Measurements from ENCODE around the gene RPUSD4.
A peak's percentile ranks its signal among the peaks of the same experiment; 100 is the strongest.

RPUSD4 gene

DNA sequence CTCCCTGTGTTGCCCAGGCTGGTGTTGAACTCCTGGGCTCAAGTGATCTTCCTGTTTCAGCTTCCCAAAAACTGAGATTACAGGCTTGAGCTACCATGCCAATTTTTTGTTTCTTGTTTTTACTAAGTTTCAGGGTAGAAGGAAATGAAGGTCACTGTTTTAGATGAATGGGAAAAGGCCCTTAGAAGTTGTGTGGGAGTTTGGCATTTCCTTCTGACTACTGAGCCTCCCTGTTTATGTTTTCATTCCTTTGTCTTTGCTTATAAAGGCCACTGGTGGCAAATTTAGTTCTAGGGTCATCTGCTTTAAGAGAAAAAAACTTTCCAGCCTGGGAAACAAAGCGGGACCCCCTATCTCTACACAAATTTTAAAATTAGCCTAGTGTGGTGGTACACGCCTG, 35.2 kb upstream of the RPUSD4 start:
- H3K4me3 ChIP-seq (replicated peaks; ENCODE audit: low read depth, low read length), result no peak overlapping the region
- DNase-seq (ENCODE audit: low read depth), result peak; percentile 80
- TF ChIP-seq, protein P1, sequence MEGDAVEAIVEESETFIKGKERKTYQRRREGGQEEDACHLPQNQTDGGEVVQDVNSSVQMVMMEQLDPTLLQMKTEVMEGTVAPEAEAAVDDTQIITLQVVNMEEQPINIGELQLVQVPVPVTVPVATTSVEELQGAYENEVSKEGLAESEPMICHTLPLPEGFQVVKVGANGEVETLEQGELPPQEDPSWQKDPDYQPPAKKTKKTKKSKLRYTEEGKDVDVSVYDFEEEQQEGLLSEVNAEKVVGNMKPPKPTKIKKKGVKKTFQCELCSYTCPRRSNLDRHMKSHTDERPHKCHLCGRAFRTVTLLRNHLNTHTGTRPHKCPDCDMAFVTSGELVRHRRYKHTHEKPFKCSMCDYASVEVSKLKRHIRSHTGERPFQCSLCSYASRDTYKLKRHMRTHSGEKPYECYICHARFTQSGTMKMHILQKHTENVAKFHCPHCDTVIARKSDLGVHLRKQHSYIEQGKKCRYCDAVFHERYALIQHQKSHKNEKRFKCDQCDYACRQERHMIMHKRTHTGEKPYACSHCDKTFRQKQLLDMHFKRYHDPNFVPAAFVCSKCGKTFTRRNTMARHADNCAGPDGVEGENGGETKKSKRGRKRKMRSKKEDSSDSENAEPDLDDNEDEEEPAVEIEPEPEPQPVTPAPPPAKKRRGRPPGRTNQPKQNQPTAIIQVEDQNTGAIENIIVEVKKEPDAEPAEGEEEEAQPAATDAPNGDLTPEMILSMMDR (IDR thresholded peaks at IDR 0.05; ENCODE audit: low read length, missing control alignments), result no peak

DNA sequence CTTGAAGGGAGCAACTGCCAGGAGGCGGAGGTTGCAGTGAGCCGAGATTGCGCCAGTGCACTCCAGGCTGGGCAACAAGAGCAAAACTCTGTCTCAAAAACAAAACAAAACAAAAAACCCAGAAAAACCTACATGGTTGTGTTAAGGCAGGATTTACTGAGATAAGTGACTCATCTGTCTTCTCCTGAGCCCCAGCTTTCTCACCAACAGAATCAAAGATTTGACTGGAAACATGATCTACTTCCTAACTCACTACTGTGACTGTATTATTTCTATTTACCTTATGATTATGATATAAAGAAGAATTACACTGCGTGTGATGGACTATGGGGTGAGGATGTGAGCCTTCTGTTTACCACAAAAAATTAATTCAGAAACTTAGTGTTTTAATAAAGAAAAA, 21.9 kb upstream of the RPUSD4 start:
- H3K4me3 ChIP-seq (replicated peaks; ENCODE audit: low read depth, low read length), result no peak overlapping the region
- TF ChIP-seq, protein P1 (IDR thresholded peaks at IDR 0.05; ENCODE audit: low read length, missing control alignments), result no peak
- no peak for DNase-seq (ENCODE audit: low read depth)

DNA sequence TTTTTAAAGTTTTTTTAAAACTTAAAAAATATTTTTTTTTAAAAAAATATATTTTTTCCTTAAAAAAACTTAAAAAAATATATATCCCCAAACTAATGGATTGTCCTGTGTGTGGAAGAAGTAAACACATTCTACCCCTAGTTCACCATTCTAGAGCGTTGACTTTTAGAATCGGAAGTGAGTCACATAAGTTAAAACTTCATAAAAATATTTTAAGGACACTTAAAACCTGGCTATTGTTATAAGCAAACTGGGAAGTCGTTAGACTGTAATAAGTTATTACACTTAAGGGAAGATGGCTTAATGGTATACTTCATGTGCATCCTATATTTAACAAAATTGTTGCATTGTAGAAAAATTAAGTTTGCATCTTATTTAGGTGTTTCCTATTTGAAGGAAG, 21.2 kb upstream of the RPUSD4 start:
- H3K4me3 ChIP-seq (replicated peaks; ENCODE audit: low read depth, low read length), result no peak overlapping the region
- TF ChIP-seq, protein P1 (IDR thresholded peaks at IDR 0.05; ENCODE audit: low read length, missing control alignments), result no peak
- DNase-seq (ENCODE audit: low read depth), result no peak

DNA sequence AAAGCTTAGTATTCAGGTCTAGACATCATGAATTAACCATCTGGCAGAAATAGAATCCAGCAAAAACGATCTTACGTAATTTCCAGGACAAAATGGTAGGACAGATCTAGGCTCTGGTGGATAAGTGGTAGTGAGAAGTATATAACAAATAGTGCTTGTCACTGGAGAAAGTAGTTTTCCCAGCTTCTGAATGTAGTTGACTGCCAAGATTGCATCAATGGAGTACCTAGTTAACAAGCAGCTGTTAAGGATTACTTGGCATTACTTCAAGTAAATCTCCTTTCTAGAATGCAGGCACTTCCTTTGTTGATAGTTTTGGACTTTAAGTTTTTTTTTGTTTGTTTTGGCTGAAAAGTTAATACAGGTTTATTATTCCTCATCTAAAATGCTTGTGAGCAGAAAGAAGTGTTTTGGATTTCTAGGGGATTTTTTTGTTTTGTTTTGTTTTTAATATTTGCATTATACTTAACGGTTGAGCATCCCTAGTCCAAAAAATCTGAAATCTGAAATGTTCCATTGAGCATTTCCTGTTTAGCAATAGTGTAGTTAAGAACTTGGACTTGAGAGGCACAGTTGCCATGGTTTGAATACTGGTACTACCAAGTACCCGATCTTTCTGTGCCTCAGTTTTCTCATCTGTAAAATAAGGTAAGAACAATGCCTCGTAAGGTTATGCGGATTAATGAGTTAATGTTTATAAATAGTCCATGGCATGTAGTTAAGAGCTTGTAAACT, 20.4 kb upstream of the RPUSD4 start:
- TF ChIP-seq, protein P1 (IDR thresholded peaks at IDR 0.05; ENCODE audit: low read length, missing control alignments), result no peak
- DNase-seq (ENCODE audit: low read depth), result peak; percentile 92
- H3K4me3 ChIP-seq (replicated peaks; ENCODE audit: low read depth, low read length), result no peak overlapping the region

DNA sequence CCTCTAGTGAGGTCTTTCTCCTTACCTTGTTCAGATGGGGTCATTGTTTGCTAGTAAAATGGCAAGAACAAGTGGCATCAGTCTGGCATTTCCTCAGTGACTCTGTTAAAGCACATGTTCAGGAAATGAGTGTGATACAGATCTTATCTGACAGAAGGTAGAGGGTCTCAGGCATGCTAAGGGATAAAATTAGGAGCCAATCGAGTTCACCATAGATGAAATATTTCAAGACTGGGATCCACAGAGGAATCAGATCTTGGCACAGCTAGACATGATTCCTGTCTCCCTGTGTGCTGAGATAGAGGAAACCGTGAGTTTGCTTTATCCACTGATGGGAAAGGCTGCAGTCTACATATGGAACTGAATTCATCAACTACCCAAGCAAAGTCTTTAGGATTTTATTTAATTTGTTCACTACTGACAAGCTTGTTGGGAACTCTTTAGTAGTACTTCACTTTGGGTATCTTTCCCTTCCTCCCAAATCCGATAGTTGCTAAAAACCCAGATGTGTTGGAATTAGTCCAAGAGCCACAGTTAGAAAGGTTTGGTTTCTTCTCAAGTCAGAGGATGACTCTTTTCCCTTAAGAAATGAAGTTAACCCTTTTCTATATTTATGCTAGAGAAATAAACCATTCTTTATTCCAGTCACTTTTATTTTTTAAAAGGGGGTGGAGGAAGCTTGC, 18.5 kb upstream of the RPUSD4 start:
- DNase-seq (ENCODE audit: low read depth), result peak; percentile 44
- no peak overlapping the region for H3K4me3 ChIP-seq (replicated peaks; ENCODE audit: low read depth, low read length)
- TF ChIP-seq, protein P1 (IDR thresholded peaks at IDR 0.05; ENCODE audit: low read length, missing control alignments), result no peak

DNA sequence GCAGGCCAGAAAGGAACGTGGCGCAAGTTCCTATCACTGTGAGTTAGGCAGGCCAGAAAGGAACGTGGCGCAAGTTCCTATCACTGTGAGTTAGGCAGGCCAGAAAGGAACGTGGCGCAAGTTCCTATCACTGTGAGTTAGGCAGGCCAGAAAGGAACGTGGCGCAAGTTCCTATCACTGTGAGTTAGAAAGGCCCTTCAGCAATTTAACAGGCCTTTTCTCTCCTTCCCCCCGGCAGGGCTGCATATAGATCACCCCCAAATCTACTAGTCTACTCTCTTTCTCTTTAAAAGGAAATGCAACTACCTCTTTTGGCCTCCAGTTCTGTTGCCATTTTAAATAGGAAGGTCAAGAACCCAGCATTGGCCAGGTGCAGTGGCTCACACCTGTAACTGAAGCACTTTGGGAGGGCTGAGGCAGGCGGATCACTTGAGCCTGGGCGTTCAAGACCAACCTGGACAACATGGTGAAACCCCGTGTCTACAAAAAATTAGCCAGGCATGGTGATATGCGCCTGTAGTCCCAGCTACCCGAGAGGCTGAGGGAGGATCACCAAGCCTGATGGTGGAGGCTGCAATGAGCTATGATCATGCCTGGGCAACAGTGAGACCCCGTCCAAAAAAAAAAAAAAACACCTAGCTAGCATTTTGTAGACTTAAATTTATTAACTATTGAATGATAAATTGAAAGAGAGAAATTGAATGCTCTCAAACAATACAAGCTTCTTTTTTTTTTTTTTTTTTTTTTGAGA, 15.1 kb upstream of the RPUSD4 start:
- TF ChIP-seq, protein P1 (IDR thresholded peaks at IDR 0.05; ENCODE audit: low read length, missing control alignments), result no peak
- DNase-seq (ENCODE audit: low read depth), result no peak
- no peak overlapping the region for H3K4me3 ChIP-seq (replicated peaks; ENCODE audit: low read depth, low read length)

Data from fibroblast of pulmonary artery (primary cell).